Measurements from ENCODE around the gene CYTH3.
"Not testable (repeated sequence)": the region's sequence is repeated elsewhere in the genome, so short reads cannot be mapped to it uniquely, and the experiment has no call there.

Gene CYTH3

GRCh38 chr7:6256109-6256483 is 16.3 kb downstream of the CYTH3 start:
- no peak for DNase-seq

- DNase-seq = no peak
These were observed 17.6 kb downstream of the CYTH3 start for GRCh38 chr7:6254866-6255265.

- no peak for DNase-seq
These were observed 19.7 kb downstream of the CYTH3 start for GRCh38 chr7:6252748-6253147.

- no peak for DNase-seq
These were observed 20.1 kb downstream of the CYTH3 start for GRCh38 chr7:6252341-6252746.

- DNase-seq = no peak
These were observed 20.8 kb downstream of the CYTH3 start for GRCh38 chr7:6251653-6252052.

- no peak for DNase-seq
These were observed 22.0 kb downstream of the CYTH3 start for GRCh38 chr7:6250364-6250833.

- DNase-seq = no peak
These were observed 23.4 kb downstream of the CYTH3 start for GRCh38 chr7:6249043-6249442.

GRCh38 chr7:6248581-6248980 is 23.8 kb downstream of the CYTH3 start:
- no peak for DNase-seq

GRCh38 chr7:6246251-6246917 is 26.0 kb downstream of the CYTH3 start:
- DNase-seq = no peak

- DNase-seq = no peak
These were observed 28.4 kb downstream of the CYTH3 start for GRCh38 chr7:6244021-6244420.

- no peak for DNase-seq
These were observed 29.3 kb downstream of the CYTH3 start for GRCh38 chr7:6243168-6243567.

- no peak for DNase-seq
These were observed 29.9 kb downstream of the CYTH3 start for GRCh38 chr7:6242561-6242960.

- no peak for DNase-seq
These were observed 30.8 kb downstream of the CYTH3 start for GRCh38 chr7:6241607-6241973.

GRCh38 chr7:6238309-6238925 is 34.0 kb downstream of the CYTH3 start:
- no peak for DNase-seq

- DNase-seq = no peak
These were observed 34.7 kb downstream of the CYTH3 start for GRCh38 chr7:6237730-6238129.

GRCh38 chr7:6237011-6237410 is 35.4 kb downstream of the CYTH3 start:
- DNase-seq = no peak

GRCh38 chr7:6235029-6235871 is 37.2 kb downstream of the CYTH3 start:
- DNase-seq = no peak

GRCh38 chr7:6234384-6234783 is 38.0 kb downstream of the CYTH3 start:
- no peak for DNase-seq

GRCh38 chr7:6232534-6232933 is 39.9 kb downstream of the CYTH3 start:
- no peak for DNase-seq

- DNase-seq = no peak
These were observed 40.3 kb downstream of the CYTH3 start for GRCh38 chr7:6232116-6232515.

- no peak for DNase-seq
These were observed 41.2 kb downstream of the CYTH3 start for GRCh38 chr7:6231184-6231583.

- DNase-seq = not testable (repeated sequence)
These were observed 43.1 kb downstream of the CYTH3 start for GRCh38 chr7:6229284-6229683.

GRCh38 chr7:6228361-6229229 is 43.8 kb downstream of the CYTH3 start:
- no peak for DNase-seq

Measured in stimulated activated naive CD4-positive, alpha-beta T cell (primary cell).